ENCODE data around the gene SRI. TPM values are rescaled to one million over a fixed set of nuclear protein-coding genes. Genes with fewer than 3 reads are reported as not detected.

SRI gene
- total RNA-seq, 1 experiment from 2014 or later: 136 TPM

GRCh38 chr7:88167223-88167622 lies 52.6 kb downstream of the SRI start:
- H3K36me3 Mint-ChIP-seq (ENCODE audit: insufficient read depth in 1 of 3, low read depth in 3 of 3): no peaks in the 10 kb centered on the region
- no peak overlapping the region for H3K18ac ChIP-seq (ENCODE audit: insufficient read length, low read depth, low read length)
- no CpG with 5 or more reads among the region's 2 CpGs for WGBS (ENCODE audit: extremely low coverage, insufficient read length, low lambda C conversion rate)
- H3K4me1 ChIP-seq (ENCODE audit: insufficient read depth, low read length): no peaks in the 10 kb centered on the region
- DNase-seq: no peak
- no peak overlapping the region for H3K27ac ChIP-seq (ENCODE audit: insufficient read length, low read depth, low read length)
- TF ChIP-seq, protein P1, sequence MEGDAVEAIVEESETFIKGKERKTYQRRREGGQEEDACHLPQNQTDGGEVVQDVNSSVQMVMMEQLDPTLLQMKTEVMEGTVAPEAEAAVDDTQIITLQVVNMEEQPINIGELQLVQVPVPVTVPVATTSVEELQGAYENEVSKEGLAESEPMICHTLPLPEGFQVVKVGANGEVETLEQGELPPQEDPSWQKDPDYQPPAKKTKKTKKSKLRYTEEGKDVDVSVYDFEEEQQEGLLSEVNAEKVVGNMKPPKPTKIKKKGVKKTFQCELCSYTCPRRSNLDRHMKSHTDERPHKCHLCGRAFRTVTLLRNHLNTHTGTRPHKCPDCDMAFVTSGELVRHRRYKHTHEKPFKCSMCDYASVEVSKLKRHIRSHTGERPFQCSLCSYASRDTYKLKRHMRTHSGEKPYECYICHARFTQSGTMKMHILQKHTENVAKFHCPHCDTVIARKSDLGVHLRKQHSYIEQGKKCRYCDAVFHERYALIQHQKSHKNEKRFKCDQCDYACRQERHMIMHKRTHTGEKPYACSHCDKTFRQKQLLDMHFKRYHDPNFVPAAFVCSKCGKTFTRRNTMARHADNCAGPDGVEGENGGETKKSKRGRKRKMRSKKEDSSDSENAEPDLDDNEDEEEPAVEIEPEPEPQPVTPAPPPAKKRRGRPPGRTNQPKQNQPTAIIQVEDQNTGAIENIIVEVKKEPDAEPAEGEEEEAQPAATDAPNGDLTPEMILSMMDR (conservative IDR thresholded peaks at IDR 0.05): no peak
- no peak overlapping the region for H2BK20ac ChIP-seq (ENCODE audit: low read depth, low read length, poor library complexity, severe bottlenecking)
- H2AK5ac ChIP-seq (ENCODE audit: insufficient read length, low read length): no peak overlapping the region
- no peaks in the 10 kb centered on the region for H3K27me3 Mint-ChIP-seq (ENCODE audit: low read depth)
- H3K79me1 ChIP-seq (ENCODE audit: insufficient read depth, low read depth, low read length, poor library complexity, severe bottlenecking): no peaks in the 10 kb centered on the region
- H4K91ac ChIP-seq (ENCODE audit: insufficient read length, low read depth, low read length): no peak overlapping the region
- no peak overlapping the region for H2BK15ac ChIP-seq (ENCODE audit: low read depth, low read length)
- no peak overlapping the region for H2AFZ ChIP-seq (ENCODE audit: low read length)
- no peaks in the 10 kb centered on the region for H3K4me1 Mint-ChIP-seq
- no peak overlapping the region for H3K23ac ChIP-seq (ENCODE audit: insufficient read length, low read depth, low read length)
- H3K9ac ChIP-seq (ENCODE audit: extremely low read depth, insufficient read length, low read length): no peak overlapping the region
- H3K4me2 ChIP-seq (ENCODE audit: insufficient read depth, insufficient read length, low read length): no peak overlapping the region
- H3K4me3 Mint-ChIP-seq: no peak overlapping the region
- no peaks in the 10 kb centered on the region for H3K9me3 ChIP-seq (ENCODE audit: control insufficient read depth, low read depth, low read length)
- H3K79me2 ChIP-seq (ENCODE audit: insufficient read depth, low read length): no peaks in the 10 kb centered on the region
- H3T11ph ChIP-seq (ENCODE audit: low read length): no peak overlapping the region
- H2BK12ac ChIP-seq (ENCODE audit: insufficient read length, low read depth, low read length): no peak overlapping the region
- no peaks in the 10 kb centered on the region for H3K9me3 Mint-ChIP-seq
- H3K4ac ChIP-seq (ENCODE audit: low read depth, low read length): no peak overlapping the region
- no peak overlapping the region for H4K8ac ChIP-seq (replicated peaks; ENCODE audit: insufficient read length, low read depth, low read length)
- H2BK120ac ChIP-seq (ENCODE audit: low read depth, low read length, poor library complexity, severe bottlenecking): no peak overlapping the region
- no peak overlapping the region for H4K5ac ChIP-seq (ENCODE audit: insufficient read length, low read depth, low read length)
- 0 out of 7 replicates have a peak overlapping the region, but pooled peaks of 1 of the 3 experiments have one; percentile 30 for H3K27ac Mint-ChIP-seq
- no peaks in the 10 kb centered on the region for H3K23me2 ChIP-seq (ENCODE audit: insufficient read length, low read depth, low read length, poor library complexity, severe bottlenecking)
- no peaks in the 10 kb centered on the region for H4K20me1 ChIP-seq (ENCODE audit: control insufficient read depth, insufficient read depth, insufficient read length)
- no peak overlapping the region for H3K14ac ChIP-seq (ENCODE audit: insufficient read depth, low read length)
- H2BK5ac ChIP-seq (ENCODE audit: insufficient read length, low read length): no peak overlapping the region
- no peak overlapping the region for H3K56ac ChIP-seq (ENCODE audit: insufficient read length, low read depth, low read length)
- no peaks in the 10 kb centered on the region for H3K27me3 ChIP-seq (ENCODE audit: insufficient read depth, low read length)
